ENCODE measurements around the gene KAZN. TPM values are rescaled to one million over a fixed set of nuclear protein-coding genes. Genes with fewer than 3 reads are reported as not detected.

KAZN gene
- total and polyA plus RNA-seq, 3 donors from 2014 or later = 12.1 to 14.6 (median 13.8) TPM

- Histone ChIP-seq H3K4me3 (no peak overlapping the region), H3K9me3 (no peaks in the 10 kb centered on the region), H3K36me3 (ENCODE audit: low read depth, missing control alignments) (no peaks in the 10 kb centered on the region), H3K27ac (no peak overlapping the region), H3K4me1 (no peaks in the 10 kb centered on the region), H3K27me3 (no peaks in the 10 kb centered on the region)
- no peak for DNase-seq
- TF ChIP-seq CTCF (IDR thresholded peaks at IDR 0.05) (no peak), POLR2A (IDR thresholded peaks at IDR 0.05) (no peak)
- intact Hi-C loops (cut with DNase I; ENCODE audit: low total_unique reads) = no loop called here
- 75 to 94% methylated on average over 2 to 3 of the region's 3 CpGs for WGBS, 2 donors
Measured at GRCh38 chr1:14855268-14855667, 256.8 kb downstream of the KAZN start.

GRCh38 chr1:14855801-14856200, 257.3 kb downstream of the KAZN start:
- TF ChIP-seq POLR2A (IDR thresholded peaks at IDR 0.05) (no peak), CTCF (IDR thresholded peaks at IDR 0.05) (no peak)
- Histone ChIP-seq H3K27me3 (no peaks in the 10 kb centered on the region), H3K36me3 (ENCODE audit: low read depth, missing control alignments) (no peaks in the 10 kb centered on the region), H3K4me1 (no peaks in the 10 kb centered on the region), H3K9me3 (no peaks in the 10 kb centered on the region), H3K4me3 (no peak overlapping the region), H3K27ac (no peak overlapping the region)
- DNase-seq = no peak
- 93 to 96% methylated on average over 6 of the region's 6 CpGs for WGBS, 2 donors
- intact Hi-C loops (cut with DNase I; ENCODE audit: low total_unique reads) = no loop called here

- Histone ChIP-seq H3K36me3 (ENCODE audit: low read depth, missing control alignments) (no peaks in the 10 kb centered on the region), H3K9me3 (no peaks in the 10 kb centered on the region), H3K27ac (no peak overlapping the region), H3K4me3 (no peak overlapping the region), H3K27me3 (no peaks in the 10 kb centered on the region), H3K4me1 (no peaks in the 10 kb centered on the region)
- WGBS, 2 donors = 91 to 96% methylated on average over 10 of the region's 10 CpGs
- intact Hi-C loops (cut with DNase I; ENCODE audit: low total_unique reads) = no loop called here
- no peak for DNase-seq
- TF ChIP-seq CTCF (IDR thresholded peaks at IDR 0.05) = no peak
Measured at GRCh38 chr1:14857436-14858195, 259.1 kb downstream of the KAZN start.

GRCh38 chr1:14862114-14862771, 263.8 kb downstream of the KAZN start:
- Histone ChIP-seq H3K36me3 (ENCODE audit: low read depth, missing control alignments) (no peaks in the 10 kb centered on the region), H3K27ac (no peak overlapping the region), H3K4me3 (no peak overlapping the region), H3K27me3 (no peaks in the 10 kb centered on the region), H3K9me3 (no peaks in the 10 kb centered on the region), H3K4me1 (no peaks in the 10 kb centered on the region)
- intact Hi-C loops (cut with DNase I; ENCODE audit: low total_unique reads) = no loop called here
- TF ChIP-seq POLR2A (IDR thresholded peaks at IDR 0.05) (no peak), CTCF (IDR thresholded peaks at IDR 0.05) (no peak)
- 91 to 93% methylated on average over 13 of the region's 13 CpGs for WGBS, 2 donors
- no peak for DNase-seq

Data from testis (tissue), 3 donors.